IPS-18c (cell line): Measurements from ENCODE around the gene CAPZA2.
A peak's percentile ranks its signal among the peaks of the same experiment; 100 is the strongest.

ENCODE experiments used
- H3K4me3 ChIP-seq: 2 replicates; pipeline ENCODE4 v1.7.0; 2013; ENCODE audit warnings: low read depth, mild to moderate bottlenecking, low read length, moderate library complexity; ENCODE audit not compliant: insufficient read depth
- H3K9me3 ChIP-seq: one replicate; pipeline ENCODE4 v1.6.1; 2013; ENCODE audit warnings: mild to moderate bottlenecking, low read length, moderate library complexity; ENCODE audit not compliant: control insufficient read depth, insufficient read depth

Gene CAPZA2

DNA sequence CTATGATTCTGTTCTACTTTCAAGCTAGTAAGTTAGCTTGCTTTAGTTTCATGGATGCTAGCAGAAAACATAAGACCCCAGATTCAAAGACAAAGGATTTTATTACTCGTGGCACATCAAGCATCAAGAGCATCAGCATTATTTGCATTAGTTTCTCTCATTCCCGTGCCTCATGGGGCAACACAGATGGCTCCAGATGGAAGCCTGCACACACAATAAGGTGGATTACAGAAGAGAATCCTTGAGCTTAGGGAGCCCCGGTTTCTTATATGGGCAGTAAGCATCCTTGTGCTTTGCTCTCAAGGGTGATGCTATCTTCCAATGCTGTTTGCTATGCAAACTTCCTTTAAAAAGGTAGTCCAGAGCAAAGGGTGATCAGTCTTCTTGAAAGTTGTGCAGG is 10.7 kb upstream of the CAPZA2 start:
- H3K9me3 ChIP-seq: no peaks in the 10 kb centered on the region
- no peak overlapping the region for H3K4me3 ChIP-seq

DNA sequence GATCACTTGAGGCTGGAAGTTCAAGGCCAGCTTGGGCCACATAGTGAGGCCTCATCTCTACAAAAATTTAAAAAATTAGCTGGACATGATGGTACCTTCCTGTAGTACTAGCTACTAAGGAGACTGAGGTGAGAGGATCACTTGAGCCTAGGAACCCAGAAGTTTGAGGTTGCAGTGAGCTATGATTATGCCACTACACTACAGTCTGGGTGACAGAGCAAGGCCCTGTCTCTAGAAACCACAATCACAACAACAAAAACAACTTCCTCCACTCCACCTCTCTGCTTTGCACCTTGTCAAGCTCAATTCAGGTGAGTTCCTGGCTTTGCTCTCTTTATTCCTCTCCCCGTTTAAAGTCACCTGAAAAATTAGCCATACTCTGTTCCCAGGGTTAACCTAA is 8.3 kb upstream of the CAPZA2 start:
- H3K4me3 ChIP-seq: no peak overlapping the region
- no peaks in the 10 kb centered on the region for H3K9me3 ChIP-seq

- H3K4me3 ChIP-seq: no peak overlapping the region
- no peaks in the 10 kb centered on the region for H3K9me3 ChIP-seq
Observed at GRCh38 chr7:116857052-116857451, 5.3 kb upstream of the CAPZA2 start.

DNA sequence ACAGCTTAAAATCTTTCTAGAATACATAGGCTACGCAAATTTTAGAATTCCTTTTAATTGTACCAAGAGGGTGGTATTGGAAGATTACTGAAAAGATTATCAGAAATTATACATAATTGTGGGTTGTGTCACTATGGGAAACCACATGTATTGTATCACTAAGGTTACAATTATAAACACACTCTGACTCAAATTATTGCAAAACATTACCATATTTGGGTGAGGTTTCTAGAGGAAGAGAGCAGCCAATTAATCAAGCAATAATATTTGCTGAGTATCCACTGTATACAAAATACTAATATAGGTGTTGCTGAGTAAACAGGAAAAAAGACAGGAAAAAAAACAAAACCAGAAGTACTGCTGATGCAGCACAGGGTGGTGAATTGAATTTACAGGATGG is 3.1 kb upstream of the CAPZA2 start:
- Histone ChIP-seq H3K9me3 (no peaks in the 10 kb centered on the region), H3K4me3 (no peak overlapping the region)

GRCh38 chr7:116861717-116862116 is 670 bp upstream of the CAPZA2 start:
- H3K4me3 ChIP-seq: no peak overlapping the region
- H3K9me3 ChIP-seq: no peaks in the 10 kb centered on the region

GRCh38 chr7:116862951-116863670 is 724 bp downstream of the CAPZA2 start:
- H3K4me3 ChIP-seq: peak overlapping the region; percentile 88
- H3K9me3 ChIP-seq: no peaks in the 10 kb centered on the region

- H3K9me3 ChIP-seq: no peaks in the 10 kb centered on the region
- peak overlapping the region; percentile 88 for H3K4me3 ChIP-seq
Observed at GRCh38 chr7:116863936-116864500, 1.6 kb downstream of the CAPZA2 start.

DNA sequence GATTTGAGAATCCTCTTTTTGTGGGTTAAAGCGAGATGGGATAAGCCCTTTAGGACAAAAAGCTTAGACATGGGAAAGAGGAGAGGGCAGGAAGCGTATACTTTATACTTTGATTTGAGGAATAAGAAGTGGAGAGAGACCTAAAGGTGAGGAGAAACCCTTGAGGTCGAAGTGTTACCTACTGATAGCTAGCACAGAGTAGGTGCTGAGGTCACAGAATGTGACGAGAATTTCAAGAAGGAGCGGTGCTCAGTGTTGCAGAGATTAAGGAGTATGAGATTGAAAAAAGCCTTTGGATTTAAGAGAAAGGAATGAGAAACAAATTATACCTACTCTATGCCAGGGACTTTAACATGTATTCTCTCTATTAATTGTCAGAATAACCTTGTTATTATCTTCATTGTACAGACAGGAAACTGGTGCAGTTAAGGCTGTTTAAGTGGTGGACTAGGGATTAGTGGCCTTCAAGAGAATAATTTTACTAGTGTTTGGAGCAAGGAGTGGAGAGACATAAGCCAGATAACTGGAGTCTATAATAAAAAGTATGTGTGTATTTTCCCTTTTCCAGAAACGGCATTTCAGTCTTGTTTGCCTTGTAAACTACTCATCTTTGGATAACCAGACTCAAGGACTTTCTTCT is 8.8 kb downstream of the CAPZA2 start:
- Histone ChIP-seq H3K9me3 (no peaks in the 10 kb centered on the region), H3K4me3 (no peak overlapping the region)

- Histone ChIP-seq H3K9me3 (no peaks in the 10 kb centered on the region), H3K4me3 (no peak overlapping the region)
Observed at GRCh38 chr7:116872026-116872425, 9.6 kb downstream of the CAPZA2 start.

DNA sequence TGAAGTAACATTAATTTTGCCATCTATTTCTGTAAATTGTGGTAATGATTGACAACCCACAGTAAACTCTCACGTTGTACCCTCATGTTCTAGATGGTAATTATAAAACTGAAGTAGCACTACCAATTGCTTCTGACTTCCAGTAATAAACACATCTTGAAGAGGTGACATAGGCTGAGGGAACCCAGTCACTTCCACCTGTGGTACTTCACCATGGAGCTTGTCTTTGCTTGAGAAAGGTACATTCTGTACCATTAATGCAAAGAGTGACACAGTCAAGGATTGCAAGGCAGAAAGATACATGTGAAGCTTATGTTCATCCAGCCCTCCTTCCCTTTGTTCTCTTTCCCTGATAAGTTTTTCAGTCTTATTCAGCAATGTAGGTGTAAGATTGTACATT is 11.2 kb downstream of the CAPZA2 start:
- Histone ChIP-seq H3K9me3 (no peaks in the 10 kb centered on the region), H3K4me3 (no peak overlapping the region)

GRCh38 chr7:116876664-116877442 is 14.5 kb downstream of the CAPZA2 start:
- Histone ChIP-seq H3K9me3 (no peaks in the 10 kb centered on the region), H3K4me3 (no peak overlapping the region)

- Histone ChIP-seq H3K9me3 (no peaks in the 10 kb centered on the region), H3K4me3 (no peak overlapping the region)
Observed at GRCh38 chr7:116877443-116878217, 15.2 kb downstream of the CAPZA2 start.

DNA sequence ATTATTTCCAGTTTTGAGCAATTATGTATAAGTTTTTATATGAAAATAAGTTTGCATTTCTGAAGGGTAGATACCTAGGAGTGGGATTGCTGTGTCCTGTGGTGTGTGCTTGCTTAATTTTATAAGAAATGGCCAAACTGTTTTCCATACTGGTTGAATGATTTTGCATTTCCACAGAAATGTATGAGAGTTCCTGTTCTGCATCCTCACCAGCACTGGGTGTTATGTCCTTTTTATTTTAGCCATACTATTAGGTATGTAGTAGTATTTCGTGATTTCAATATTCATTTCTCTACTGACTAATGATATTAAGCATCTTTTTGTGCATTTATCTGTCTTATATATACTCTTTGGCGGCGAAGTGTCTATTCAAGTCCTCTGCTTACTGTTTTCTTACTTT is 22.3 kb downstream of the CAPZA2 start:
- no peak overlapping the region for H3K4me3 ChIP-seq
- no peaks in the 10 kb centered on the region for H3K9me3 ChIP-seq

GRCh38 chr7:116885724-116886123 is 23.3 kb downstream of the CAPZA2 start:
- no peaks in the 10 kb centered on the region for H3K9me3 ChIP-seq

DNA sequence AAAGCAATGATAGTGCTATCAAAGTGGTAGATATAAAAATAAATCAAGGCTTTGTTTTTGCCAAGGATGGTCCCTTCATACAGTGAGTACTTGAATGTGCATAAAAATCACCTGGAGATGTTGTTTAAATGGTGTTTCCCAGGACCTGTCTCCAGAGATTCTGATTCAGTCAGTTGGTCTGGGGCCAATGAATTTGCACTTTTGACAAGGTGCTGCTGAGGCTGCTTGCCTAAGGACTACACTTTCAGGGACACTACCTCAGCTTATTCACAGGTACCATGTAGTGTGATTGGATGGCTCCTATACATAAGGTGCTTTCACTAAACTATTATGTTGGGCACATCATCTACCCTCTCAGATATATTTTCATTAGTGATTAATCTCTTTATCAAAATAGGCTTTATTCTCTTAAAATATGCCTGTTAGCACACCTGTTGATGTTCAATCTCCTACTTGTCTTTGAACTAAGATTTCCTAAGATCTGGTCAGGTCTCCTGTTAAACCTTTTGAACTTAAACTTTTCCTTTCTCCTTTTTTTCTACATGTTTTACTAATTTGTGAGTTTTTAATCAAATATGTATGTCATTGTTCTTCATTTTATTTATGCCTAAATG is 24.3 kb downstream of the CAPZA2 start:
- Histone ChIP-seq H3K4me3 (no peak overlapping the region), H3K9me3 (no peaks in the 10 kb centered on the region)

More at GRCh38 chr7:116885724-116886123, 23.3 kb downstream of the CAPZA2 start:
- no peak overlapping the region for H3K4me3 ChIP-seq

GRCh38 chr7:116888895-116889294 is 26.5 kb downstream of the CAPZA2 start:
- no peaks in the 10 kb centered on the region for H3K9me3 ChIP-seq
- H3K4me3 ChIP-seq: no peak overlapping the region

DNA sequence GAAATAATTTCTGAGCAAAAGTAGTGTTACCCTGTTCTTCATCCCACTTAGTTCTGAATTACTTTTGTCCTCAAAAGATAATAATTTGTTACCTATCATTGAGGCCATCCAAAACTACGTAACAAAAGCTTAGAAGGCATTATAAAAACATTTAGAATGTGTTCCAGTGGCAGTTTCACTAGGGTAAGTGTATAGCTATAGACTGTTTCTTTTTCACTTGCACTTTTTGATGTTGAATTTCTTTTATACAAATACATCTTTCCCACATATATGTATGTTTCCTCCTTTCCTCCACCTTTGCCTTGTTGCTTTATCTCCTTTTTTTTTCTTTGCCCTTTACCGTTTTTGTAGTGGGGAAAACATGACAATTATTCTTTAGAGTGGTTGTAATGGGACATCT is 33.5 kb downstream of the CAPZA2 start:
- Histone ChIP-seq H3K4me3 (no peak overlapping the region), H3K9me3 (no peaks in the 10 kb centered on the region)
